NB4 (cell line): ENCODE data around the gene AHSA1.

Experiments
- DNase-seq: peaks from one replicate; pipeline ENCODE4 v3.0.0; 2010; ENCODE audit warnings: low read depth
- H3K4me3 ChIP-seq: one replicate; pipeline ENCODE4 v1.5.1; 2011; ENCODE audit warnings: mild to moderate bottlenecking, low read depth, low read length, moderate library complexity
- MYC ChIP-seq: IDR thresholded peaks from 2 replicates; pipeline ENCODE4 v1.6.1; 2011; ENCODE audit warnings: low read depth, low read length
- POLR2A ChIP-seq: IDR thresholded peaks from 2 replicates; pipeline ENCODE4 v1.6.1; 2011; ENCODE audit warnings: mild to moderate bottlenecking; ENCODE audit not compliant: insufficient read length; ENCODE audit errors: extremely low read depth
- TF ChIP-seq, protein P1 (sequence below): IDR thresholded peaks from 2 replicates; pipeline ENCODE4 v1.6.1; 2011; ENCODE audit warnings: low read depth, low read length
- TF ChIP-seq, protein P2 (sequence below): IDR thresholded peaks from one replicate; pipeline ENCODE4 v1.5.1; 2012; ENCODE audit warnings: low read depth, low read length

The AHSA1 gene

GRCh38 chr14:77475432-77476115, 17.7 kb downstream of the AHSA1 start:
- DNase-seq, result no peak
- TF ChIP-seq MYC, result no peak
- TF ChIP-seq, protein P1, sequence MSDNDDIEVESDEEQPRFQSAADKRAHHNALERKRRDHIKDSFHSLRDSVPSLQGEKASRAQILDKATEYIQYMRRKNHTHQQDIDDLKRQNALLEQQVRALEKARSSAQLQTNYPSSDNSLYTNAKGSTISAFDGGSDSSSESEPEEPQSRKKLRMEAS, result no peak
- H3K4me3 ChIP-seq, result no peak overlapping the region

DNA sequence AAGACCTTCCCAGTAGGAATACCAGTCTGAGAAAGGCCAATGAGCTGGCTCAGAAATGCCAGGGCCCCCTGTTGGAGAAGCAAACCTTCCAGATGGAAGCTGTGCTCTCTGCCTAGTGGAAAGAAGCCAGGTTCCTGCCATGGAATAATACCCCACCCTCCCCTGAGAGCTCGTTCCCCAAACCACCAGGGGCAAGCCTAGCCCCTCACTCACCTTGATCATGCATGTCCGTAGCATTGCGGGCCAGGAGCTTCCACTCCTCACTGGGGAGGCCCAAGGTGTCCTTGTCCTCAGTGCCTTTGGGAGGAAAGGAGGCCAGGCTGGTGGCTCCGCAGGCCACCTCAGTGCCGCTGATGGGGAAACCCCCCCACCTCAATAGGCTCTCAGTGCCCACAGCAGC, 20.1 kb downstream of the AHSA1 start:
- no peak for DNase-seq
- H3K4me3 ChIP-seq, result no peak overlapping the region
- TF ChIP-seq MYC, result no peak
- no peak for TF ChIP-seq POLR2A
- TF ChIP-seq, protein P2, sequence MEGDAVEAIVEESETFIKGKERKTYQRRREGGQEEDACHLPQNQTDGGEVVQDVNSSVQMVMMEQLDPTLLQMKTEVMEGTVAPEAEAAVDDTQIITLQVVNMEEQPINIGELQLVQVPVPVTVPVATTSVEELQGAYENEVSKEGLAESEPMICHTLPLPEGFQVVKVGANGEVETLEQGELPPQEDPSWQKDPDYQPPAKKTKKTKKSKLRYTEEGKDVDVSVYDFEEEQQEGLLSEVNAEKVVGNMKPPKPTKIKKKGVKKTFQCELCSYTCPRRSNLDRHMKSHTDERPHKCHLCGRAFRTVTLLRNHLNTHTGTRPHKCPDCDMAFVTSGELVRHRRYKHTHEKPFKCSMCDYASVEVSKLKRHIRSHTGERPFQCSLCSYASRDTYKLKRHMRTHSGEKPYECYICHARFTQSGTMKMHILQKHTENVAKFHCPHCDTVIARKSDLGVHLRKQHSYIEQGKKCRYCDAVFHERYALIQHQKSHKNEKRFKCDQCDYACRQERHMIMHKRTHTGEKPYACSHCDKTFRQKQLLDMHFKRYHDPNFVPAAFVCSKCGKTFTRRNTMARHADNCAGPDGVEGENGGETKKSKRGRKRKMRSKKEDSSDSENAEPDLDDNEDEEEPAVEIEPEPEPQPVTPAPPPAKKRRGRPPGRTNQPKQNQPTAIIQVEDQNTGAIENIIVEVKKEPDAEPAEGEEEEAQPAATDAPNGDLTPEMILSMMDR, result no peak
- TF ChIP-seq, protein P1, result no peak

DNA sequence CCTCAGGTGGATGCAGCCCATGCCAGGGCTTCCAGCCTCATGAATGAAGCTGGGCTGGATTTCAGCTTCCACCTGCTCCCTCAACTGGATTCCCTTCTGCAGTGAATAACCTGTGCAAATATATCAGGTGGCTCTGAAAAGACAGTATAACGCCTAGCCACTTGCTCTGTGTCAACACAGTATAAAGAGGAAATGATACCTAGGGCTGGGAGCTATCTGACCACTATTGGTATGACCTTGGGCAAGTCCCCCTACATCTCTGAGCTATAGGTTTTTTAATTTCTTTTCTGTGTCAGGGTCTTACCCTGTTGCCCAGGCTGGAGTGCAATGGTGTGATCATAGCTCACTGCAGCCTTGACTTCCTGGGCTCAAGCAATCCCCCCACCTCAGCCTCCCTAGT, 20.9 kb downstream of the AHSA1 start:
- TF ChIP-seq MYC, result no peak
- TF ChIP-seq POLR2A, result no peak
- TF ChIP-seq, protein P1, result no peak
- TF ChIP-seq, protein P2, result no peak
- DNase-seq, result no peak

GRCh38 chr14:77482422-77482821, 24.5 kb downstream of the AHSA1 start:
- no peak for DNase-seq
- no peak overlapping the region for H3K4me3 ChIP-seq
- TF ChIP-seq, protein P1, result no peak
- TF ChIP-seq MYC, result no peak

More for the DNA sequence above, 20.9 kb downstream of the AHSA1 start:
- H3K4me3 ChIP-seq, result no peak overlapping the region

DNA sequence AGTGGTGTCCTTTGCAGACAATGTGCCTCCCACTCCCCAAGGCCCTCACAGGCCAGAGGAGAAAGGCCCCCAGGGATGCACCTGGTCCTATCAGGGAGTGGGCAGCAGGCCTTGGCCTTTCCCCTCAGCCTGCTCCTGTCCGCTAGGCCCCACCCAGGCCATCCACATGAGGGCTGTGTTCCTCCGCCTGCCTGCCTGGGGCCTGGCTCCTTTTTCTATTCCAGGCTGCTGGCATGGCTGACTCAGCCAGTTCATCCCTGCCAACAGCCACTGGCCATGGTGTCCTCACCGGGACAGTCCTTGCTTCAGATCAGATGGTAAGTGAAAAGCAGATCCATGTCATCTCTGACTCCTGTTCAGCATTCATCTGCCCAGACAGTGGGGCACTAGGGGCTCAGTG, 27.4 kb downstream of the AHSA1 start:
- no peak overlapping the region for H3K4me3 ChIP-seq
- DNase-seq, result no peak

DNA sequence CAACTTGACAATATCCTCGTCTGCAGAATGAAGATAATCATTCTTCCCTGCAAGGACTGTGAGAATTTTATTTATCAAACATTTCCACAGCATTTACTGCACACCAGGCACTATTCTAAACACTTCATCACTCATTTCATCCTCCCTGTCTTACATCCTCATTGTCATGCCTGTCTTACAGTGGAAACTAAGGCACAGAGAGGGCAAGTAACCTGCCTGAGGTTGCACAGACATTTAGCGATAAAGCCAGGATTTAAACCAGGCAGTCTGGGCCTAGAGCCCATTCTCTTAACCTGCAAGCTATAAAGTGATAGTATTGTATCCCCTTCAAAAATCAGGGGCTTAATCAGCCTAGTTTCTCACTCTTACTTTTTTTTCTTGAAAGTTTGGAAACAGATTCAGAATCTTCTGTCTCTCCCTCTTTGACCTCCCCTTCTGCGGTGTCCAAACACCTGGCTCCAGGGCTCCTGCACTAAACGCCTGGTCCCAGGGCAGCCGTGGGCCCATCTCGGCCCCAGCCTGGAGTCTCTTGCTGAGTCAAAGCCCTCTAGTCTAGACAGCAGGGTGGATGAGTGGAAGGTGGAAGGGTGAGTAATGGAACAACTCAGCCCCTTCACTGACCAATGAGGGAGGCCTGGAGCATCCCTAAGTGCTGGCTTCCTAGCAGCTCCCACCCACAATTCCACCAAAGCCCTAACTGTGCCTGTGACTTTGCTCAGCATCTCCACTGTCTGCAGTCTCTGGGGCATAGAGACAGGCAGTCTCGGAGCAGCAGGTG, 28.2 kb downstream of the AHSA1 start:
- no peak for DNase-seq
- H3K4me3 ChIP-seq, result no peak overlapping the region
- TF ChIP-seq, protein P1, result no peak
- TF ChIP-seq MYC, result no peak

More for the DNA sequence above, 27.4 kb downstream of the AHSA1 start:
- TF ChIP-seq, protein P1, result no peak
- TF ChIP-seq MYC, result no peak
- no peak for TF ChIP-seq POLR2A
- TF ChIP-seq, protein P2, result no peak

DNA sequence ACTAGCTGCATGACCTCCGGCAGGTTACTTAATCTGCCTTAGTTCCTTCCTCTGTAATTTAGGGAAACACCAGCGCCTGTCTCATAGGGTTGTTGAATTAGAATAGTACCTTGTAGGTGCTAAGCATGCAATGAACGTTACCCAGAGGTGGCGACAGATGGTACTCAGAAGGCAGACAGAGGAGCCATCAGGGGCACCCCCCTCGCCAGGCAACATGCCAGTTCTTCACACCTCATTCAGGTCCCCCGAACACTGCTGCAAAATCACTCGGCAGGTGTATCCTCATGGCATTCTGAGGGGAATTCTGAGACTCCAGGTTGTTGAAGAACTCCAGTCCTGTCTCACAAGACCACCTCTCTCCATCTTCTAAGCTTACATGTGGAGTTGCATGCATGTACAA, 30.7 kb downstream of the AHSA1 start:
- H3K4me3 ChIP-seq, result no peak overlapping the region
- no peak for DNase-seq
- TF ChIP-seq, protein P2, result no peak
- no peak for TF ChIP-seq POLR2A
- TF ChIP-seq, protein P1, result no peak
